GM12874 (cell line): ENCODE measurements around the gene FLNC.

Experiments
- CTCF ChIP-seq: IDR thresholded peaks from 2 replicates; pipeline ENCODE4 v1.5.1; 2011; ENCODE audit warnings: low read depth, mild to moderate bottlenecking, control low read depth, low read length, moderate library complexity; ENCODE audit not compliant: insufficient read depth

The FLNC gene

GRCh38 chr7:128832880-128833147 lies 2.6 kb downstream of the FLNC start:
- no peak for TF ChIP-seq CTCF

- no peak for TF ChIP-seq CTCF
These were observed 3.1 kb downstream of the FLNC start for GRCh38 chr7:128833148-128833945.

- TF ChIP-seq CTCF: no peak
These were observed 3.7 kb downstream of the FLNC start for GRCh38 chr7:128833946-128834325.

- no peak for TF ChIP-seq CTCF
These were observed 5.1 kb downstream of the FLNC start for GRCh38 chr7:128835231-128835751.

GRCh38 chr7:128835790-128836641 lies 5.8 kb downstream of the FLNC start:
- TF ChIP-seq CTCF: no peak

GRCh38 chr7:128836729-128837348 lies 6.6 kb downstream of the FLNC start:
- no peak for TF ChIP-seq CTCF

GRCh38 chr7:128837521-128837921 lies 7.3 kb downstream of the FLNC start:
- TF ChIP-seq CTCF: no peak
